B cell (primary cell): ENCODE measurements around the gene SLC6A18. TPM values are rescaled to one million over a fixed set of nuclear protein-coding genes. Genes with fewer than 3 reads are reported as not detected.

Source experiments
- ATAC-seq: fragments of 200-7000 bp; cut with Tn5 transposase; one replicate; pipeline ENCODE4 v1.10.0; 2021; ENCODE audit warnings: low read depth, mild to moderate bottlenecking, moderate number of reproducible peaks, moderate library complexity
- CTCF ChIA-PET: fragments of 350-600 bp; sonication (Branson Sonifier 250); formaldehyde crosslinking; loops from one replicate; lab custom pipeline; 2021; ENCODE audit warnings: antibody characterized with exemption, inconsistent platforms; lab: Charles Lee
- POLR2A ChIA-PET: fragments of 350-600 bp; sonication (Branson Sonifier 250); formaldehyde crosslinking; loops from one replicate; lab custom pipeline; 2021; ENCODE audit warnings: antibody characterized with exemption; lab: Charles Lee
- DNase-seq: peaks from one replicate; pipeline ENCODE4 v3.0.0; 2013
- H2AFZ ChIP-seq: 2 replicates; pipeline ENCODE4 v1.6.1; 2012; ENCODE audit warnings: mild to moderate bottlenecking, low read depth, low read length; ENCODE audit not compliant: insufficient read depth, poor library complexity, severe bottlenecking
- H3K27ac ChIP-seq, 2 donors: 1 replicate in 1 of 2; 2 replicates in 1 of 2; pipeline ENCODE4 v1.5.1; 2012 to 2013; ENCODE audit warnings: low read length in 2 of 2, mild to moderate bottlenecking in 2 of 2, moderate library complexity in 1 of 2
- H3K27me3 ChIP-seq, 4 experiments: fragments of 200-600 bp in 1 of 4; sonication (generic) in 1 of 4; replicated peaks in 1 of 4; 1 replicate in 2 of 4; 2 replicates in 2 of 4; pipeline versions ENCODE4 v1.6.1 to v1.7.0; 2013 to 2016; ENCODE audit warnings: low read length in 3 of 4, mild to moderate bottlenecking in 2 of 4, mixed read lengths in 1 of 4, moderate library complexity in 1 of 4; ENCODE audit not compliant: insufficient read depth in 4 of 4, control insufficient read depth in 3 of 4; ENCODE audit errors: control extremely low read depth in 1 of 4
- H3K36me3 ChIP-seq, 2 experiments: replicated peaks in 1 of 2; 1 replicate in 1 of 2; 2 replicates in 1 of 2; pipeline versions ENCODE4 v1.6.1 to v1.7.1; 2013; ENCODE audit warnings: low read length in 1 of 2; ENCODE audit not compliant: insufficient read depth in 2 of 2, control insufficient read depth in 1 of 2; ENCODE audit errors: control extremely low read depth in 1 of 2, extremely low read depth in 1 of 2
- H3K4me1 ChIP-seq, 2 donors: fragments of 200-600 bp in 1 of 2; sonication (generic) in 1 of 2; 1 replicate in 1 of 2; 2 replicates in 1 of 2; pipeline versions ENCODE4 v1.5.1 to v1.6.1; 2013 to 2017; ENCODE audit warnings: low read length in 2 of 2; ENCODE audit not compliant: control insufficient read depth in 2 of 2, insufficient read depth in 2 of 2
- H3K4me2 ChIP-seq: replicated peaks from 2 replicates; pipeline ENCODE3; 2012; ENCODE audit warnings: mild to moderate bottlenecking, low read depth, low read length; ENCODE audit not compliant: poor library complexity, severe bottlenecking
- H3K4me3 ChIP-seq, 5 experiments: fragments of 200-600 bp in 1 of 5; sonication (generic) in 1 of 5; 1 replicate in 3 of 5; 2 replicates in 2 of 5; pipeline versions ENCODE4 v1.5.1 to v1.7.0; 2011 to 2016; ENCODE audit warnings: low read length in 4 of 5, mild to moderate bottlenecking in 4 of 5, low read depth in 2 of 5, control low read depth in 1 of 5, moderate library complexity in 1 of 5; ENCODE audit not compliant: insufficient read depth in 1 of 5; ENCODE audit errors: control extremely low read depth in 1 of 5, extremely low read depth in 1 of 5
- H3K79me2 ChIP-seq: fragments of 200-600 bp; sonication (generic); one replicate; pipeline ENCODE4 v1.6.0; 2016; ENCODE audit warnings: low read length; ENCODE audit not compliant: control insufficient read depth, insufficient read depth
- H3K9ac ChIP-seq: fragments of 200-600 bp; sonication (generic); 2 replicates; pipeline ENCODE4 v1.6.1; 2017; ENCODE audit warnings: mild to moderate bottlenecking, low read length, moderate library complexity
- H3K9me3 ChIP-seq, 3 donors: one replicate each; pipeline versions ENCODE4 v1.6.1 to v1.7.1; 2013; ENCODE audit warnings: low read length in 2 of 3; ENCODE audit not compliant: control insufficient read depth in 2 of 3, insufficient read depth in 1 of 3; ENCODE audit errors: control extremely low read depth in 1 of 3
- H4K20me1 ChIP-seq: 2 replicates; pipeline ENCODE4 v1.6.0; 2012; ENCODE audit warnings: mild to moderate bottlenecking, low read length; ENCODE audit not compliant: insufficient read depth, control insufficient read depth, poor library complexity, severe bottlenecking
- H3K27ac Mint-ChIP-seq: one replicate; pipeline ENCODE4 v1.8.0; 2021; ENCODE audit warnings: mixed read lengths
- H3K27me3 Mint-ChIP-seq: one replicate; pipeline ENCODE4 v1.8.0; 2021; ENCODE audit warnings: mixed read lengths
- H3K4me1 Mint-ChIP-seq: one replicate; pipeline ENCODE4 v1.8.0; 2021; ENCODE audit warnings: mixed read lengths
- H3K4me3 Mint-ChIP-seq: one replicate; pipeline ENCODE4 v1.8.0; 2021; ENCODE audit warnings: mixed read lengths
- H3K9me3 Mint-ChIP-seq: one replicate; pipeline ENCODE4 v1.8.0; 2022; ENCODE audit warnings: mixed read lengths; ENCODE audit not compliant: insufficient read depth
- CTCF ChIP-seq: fragments of 200-600 bp; IDR thresholded peaks from one replicate; pipeline ENCODE4 v1.8.0; 2022; ENCODE audit warnings: antibody characterized with exemption, mild to moderate bottlenecking
- EZH2 ChIP-seq: IDR thresholded peaks from 2 replicates; pipeline ENCODE4 v1.6.1; 2012; ENCODE audit warnings: borderline replicate concordance, low read depth, mild to moderate bottlenecking, moderate library complexity, low read length; ENCODE audit not compliant: insufficient read depth, poor library complexity, severe bottlenecking
- WGBS: methylation state at CpG from one replicate; pipeline ENCODE4 v1.1.5; 2013; ENCODE audit warnings: missing lambda C conversion rate; ENCODE audit not compliant: insufficient coverage; 5-methylcytosine and 5-hydroxymethylcytosine counted together
- intact Hi-C: fragments of 100-400 bp; cut with micrococcal nuclease; formaldehyde crosslinking; loops from one replicate; pipeline ENCODE4 v1.10.0; 2022
- polyA plus RNA-seq: library from polyadenylated mRNA; depleted of rRNA; stranded (reverse); fragments of >200 nt; gene quantifications from 2 replicates; pipeline ENCODE4 v1.2.3, GENCODE V29; 2012
- total RNA-seq, 2 donors: library from RNA; stranded (reverse); fragments of 120-200 nt in 1 of 2; gene quantifications; 1 replicate in 1 of 2; 2 replicates in 1 of 2; pipeline versions ENCODE4 v1.2.3 to v1.2.4, GENCODE V29; 2013 to 2022

The SLC6A18 gene
- total and polyA plus RNA-seq, 2 donors (not counting 1 experiment from before 2014, with no cell fraction given), result not detected

DNA sequence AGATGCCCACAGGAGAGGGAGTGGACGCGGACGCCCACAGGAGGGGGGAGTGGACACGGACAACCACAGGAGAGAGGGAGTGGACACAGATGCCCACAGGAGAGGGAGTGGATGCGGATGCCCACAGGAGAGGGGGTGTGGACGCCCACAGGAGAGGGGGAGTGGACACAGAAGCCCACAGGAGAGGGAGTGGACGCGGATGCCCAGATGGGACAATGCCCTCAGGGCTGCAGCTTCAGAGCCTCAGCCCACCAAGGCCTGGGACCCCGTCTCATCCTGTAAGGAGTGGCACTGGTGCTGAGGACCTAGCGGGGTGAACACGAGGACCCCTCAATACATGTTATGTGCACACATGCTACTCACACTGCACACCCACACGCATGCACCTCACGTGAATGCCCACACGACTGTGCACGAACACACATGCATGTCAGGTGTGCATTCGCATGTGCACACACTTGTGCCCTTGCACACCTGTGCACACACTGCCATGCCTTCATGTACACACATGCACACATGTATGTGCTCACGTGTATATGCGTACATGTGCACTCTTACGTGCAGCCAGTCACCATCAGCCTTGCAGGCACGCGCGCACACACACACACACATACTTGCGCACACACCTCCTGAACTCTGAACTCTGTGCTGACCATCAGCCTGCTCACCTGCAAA lies 34.8 kb downstream of the SLC6A18 start:
- H3K4me2 ChIP-seq, result no peak overlapping the region
- no peaks in the 10 kb centered on the region for H4K20me1 ChIP-seq
- H3K4me3 ChIP-seq, result no peak overlapping the region
- ChIA-PET CTCF (no interaction called here), POLR2A (no interaction called here)
- Mint-ChIP-seq H3K4me1 (peaks cover 4% of the 10 kb centered on the region), H3K27ac (no peak overlapping the region), H3K9me3 (no peaks in the 10 kb centered on the region), H3K27me3 (no peaks in the 10 kb centered on the region), H3K4me3 (no peak overlapping the region)
- no peaks in the 10 kb centered on the region for H3K4me1 ChIP-seq
- H3K36me3 ChIP-seq, result no peaks in the 10 kb centered on the region
- TF ChIP-seq EZH2, result no peak
- no peak for TF ChIP-seq CTCF
- WGBS, result 96% methylated on average over 20 of the region's 23 CpGs
- intact Hi-C loops, result no loop called here
- no peak overlapping the region for H3K27ac ChIP-seq
- ATAC-seq, result no peak
- no peak overlapping the region for H3K9ac ChIP-seq
- no peaks in the 10 kb centered on the region for H3K79me2 ChIP-seq
- peaks cover 0 to 51% (median 5%) of the 10 kb centered on the region in 3 donors for H3K9me3 ChIP-seq
- no peak for DNase-seq
- H2AFZ ChIP-seq, result no peak overlapping the region
- no peaks in the 10 kb centered on the region for H3K27me3 ChIP-seq

DNA sequence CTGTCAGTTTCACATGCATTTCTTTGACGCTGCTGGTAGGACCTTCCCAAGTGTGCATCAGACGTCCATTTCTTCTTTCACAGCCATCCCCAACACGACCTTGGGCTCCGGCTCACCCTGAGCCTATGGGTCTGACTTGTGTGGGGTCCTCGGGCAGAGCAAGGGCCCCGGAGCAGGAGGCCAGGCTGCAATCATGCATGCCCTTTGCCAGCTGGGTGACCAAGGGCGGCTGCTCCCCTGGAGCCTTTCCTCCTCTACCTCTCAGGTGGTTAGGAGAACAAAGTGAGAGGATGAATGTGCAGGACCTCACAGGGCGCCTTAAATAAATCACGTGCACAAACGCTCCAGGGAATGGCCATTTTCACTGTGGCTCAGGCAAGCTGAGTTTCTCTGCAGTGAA lies 36.5 kb downstream of the SLC6A18 start:
- no peaks in the 10 kb centered on the region for H3K9me3 Mint-ChIP-seq

More for the DNA sequence above, 36.5 kb downstream of the SLC6A18 start:
- Histone ChIP-seq H3K4me3 (no peak overlapping the region), H3K4me1 (no peaks in the 10 kb centered on the region), H2AFZ (no peak overlapping the region), H3K27ac (no peak overlapping the region), H4K20me1 (no peaks in the 10 kb centered on the region), H3K9me3 (peaks cover 0 to 51% (median 5%) of the 10 kb centered on the region in 3 donors), H3K9ac (no peak overlapping the region), H3K4me2 (no peak overlapping the region), H3K79me2 (no peaks in the 10 kb centered on the region), H3K36me3 (no peaks in the 10 kb centered on the region), H3K27me3 (no peaks in the 10 kb centered on the region)
- Mint-ChIP-seq H3K4me1 (no peaks in the 10 kb centered on the region), H3K27ac (no peak overlapping the region), H3K27me3 (no peaks in the 10 kb centered on the region), H3K4me3 (no peak overlapping the region)
- WGBS, result 94% methylated on average over 7 of the region's 10 CpGs
- ChIA-PET POLR2A (no interaction called here), CTCF (no interaction called here)
- intact Hi-C loops, result no loop called here
- DNase-seq, result no peak
- no peak for TF ChIP-seq EZH2
- TF ChIP-seq CTCF, result no peak
- no peak for ATAC-seq
